ENCODE data around the gene MTA1.
A peak's percentile ranks its signal among the peaks of the same experiment; 100 is the strongest.

- TF ChIP-seq CTCF (IDR thresholded peaks at IDR 0.05) (no peak), POLR2A (IDR thresholded peaks at IDR 0.05) (peak; percentile 2 to 23)
These were observed 67.9 kb downstream of the MTA1 start for GRCh38 chr14:105487449-105487985.

Data from Peyer's patch (tissue), 4 donors.